Measurements from ENCODE around the gene CD44. TPM values are rescaled to one million over a fixed set of nuclear protein-coding genes. Genes with fewer than 3 reads are reported as not detected.

Gene CD44
- total RNA-seq, 1 experiment from 2014 or later = 15.9 TPM

DNA sequence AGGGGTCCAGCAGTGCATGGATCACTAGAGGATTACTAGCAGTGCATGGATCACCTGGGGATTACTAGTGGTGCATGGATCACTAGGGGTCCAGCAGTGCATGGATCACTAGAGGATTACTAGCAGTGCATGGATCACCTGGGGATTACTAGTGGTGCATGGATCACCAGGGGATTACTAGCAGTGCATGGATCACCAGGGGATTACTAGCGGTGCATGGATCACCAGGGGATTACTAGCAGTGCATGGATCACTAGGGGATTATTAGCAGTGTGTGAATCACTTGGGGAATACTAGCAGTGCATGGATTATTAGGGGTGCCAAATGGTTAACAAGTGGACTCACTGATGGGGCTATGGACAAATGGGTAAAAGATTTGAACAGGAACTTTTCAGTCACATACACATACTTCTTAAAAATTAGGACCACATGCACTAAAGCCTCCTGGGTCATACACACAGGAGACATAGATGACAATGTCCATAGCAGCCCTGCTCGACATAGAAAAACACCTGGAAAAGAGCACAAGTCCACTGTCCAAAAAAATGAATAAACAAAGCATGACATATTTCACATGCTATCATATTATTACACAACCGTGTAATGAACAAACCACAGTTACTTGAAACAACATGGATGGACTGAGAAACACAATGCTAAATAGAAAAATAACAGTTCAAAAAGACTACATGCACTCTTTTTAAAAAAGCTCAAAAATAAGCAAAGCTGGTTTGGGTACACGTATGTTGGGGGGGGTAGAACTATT lies 109.8 kb downstream of the CD44 start:
- H3K36me3 ChIP-seq (ENCODE audit: insufficient read depth, low read length, poor library complexity, severe bottlenecking) = no peaks in the 10 kb centered on the region
- no TSS peak for BruUV-seq (replicated peaks)
- POLR2A ChIA-PET (ENCODE audit: low non-redundant PET) = no interaction called here

DNA sequence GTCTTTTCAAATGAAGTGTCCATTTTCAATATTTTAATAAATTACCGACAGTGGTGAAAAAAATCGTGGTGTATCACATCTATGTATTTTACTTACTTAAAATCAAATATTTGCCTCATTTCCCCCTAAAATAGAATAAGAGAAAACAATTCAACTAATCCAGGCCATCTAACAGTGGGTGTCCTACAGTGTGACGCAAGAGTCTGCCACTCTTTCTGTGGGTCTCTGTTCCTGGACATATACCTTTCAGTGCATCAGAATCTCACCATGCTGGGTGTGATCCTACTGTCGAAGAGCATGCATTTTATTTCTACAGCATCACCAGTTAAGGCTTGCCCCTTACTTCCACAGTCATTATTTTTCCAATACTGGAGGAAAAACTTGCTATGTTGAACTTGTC lies 111.2 kb downstream of the CD44 start:
- no peak for DNase-seq (ENCODE audit: low spot score)
- peaks cover 54% of the 10 kb centered on the region for H3K27me3 ChIP-seq (replicated peaks; ENCODE audit: insufficient read depth, low read depth, low read length, poor library complexity)
- H3K36me3 ChIP-seq (ENCODE audit: insufficient read depth, low read length, poor library complexity, severe bottlenecking) = no peaks in the 10 kb centered on the region
- ChIA-PET POLR2A (ENCODE audit: low non-redundant PET) (no interaction called here), CTCF (no interaction called here)
- TF ChIP-seq CTCF (conservative IDR thresholded peaks at IDR 0.05; ENCODE audit: low read depth, low read length) = no peak
- TF ChIP-seq EZH2 (IDR thresholded peaks at IDR 0.05; ENCODE audit: borderline replicate concordance, low read depth, low read length, poor library complexity, severe bottlenecking) = no peak
- no peaks in the 10 kb centered on the region for H3K4me1 ChIP-seq (ENCODE audit: insufficient read depth, low read length, poor library complexity, severe bottlenecking)
- BruUV-seq (replicated peaks) = no TSS peak
- intact Hi-C loops (cut with micrococcal nuclease; ENCODE audit: unreplicated experiment) = no loop called here
- no peak overlapping the region for H3K4me3 ChIP-seq (ENCODE audit: low read depth, low read length, poor library complexity, severe bottlenecking)
- H3K9me3 ChIP-seq (ENCODE audit: low read depth, low read length, poor library complexity, severe bottlenecking) = no peaks in the 10 kb centered on the region
- H3K27ac ChIP-seq (ENCODE audit: low read depth, low read length, poor library complexity, severe bottlenecking) = no peak overlapping the region

More for the DNA sequence above, 109.8 kb downstream of the CD44 start:
- Histone ChIP-seq H3K4me1 (ENCODE audit: insufficient read depth, low read length, poor library complexity, severe bottlenecking) (no peaks in the 10 kb centered on the region), H3K4me3 (ENCODE audit: low read depth, low read length, poor library complexity, severe bottlenecking) (no peak overlapping the region), H3K27ac (ENCODE audit: low read depth, low read length, poor library complexity, severe bottlenecking) (no peak overlapping the region), H3K9me3 (ENCODE audit: low read depth, low read length, poor library complexity, severe bottlenecking) (no peaks in the 10 kb centered on the region), H3K27me3 (replicated peaks; ENCODE audit: insufficient read depth, low read depth, low read length, poor library complexity) (peaks cover 40% of the 10 kb centered on the region)
- CTCF ChIA-PET = interaction anchor here (0.6 kb wide), 1 partner anchor 845 kb away, joined by 5 read pairs; no protein-coding TSS in a partner anchor
- DNase-seq (ENCODE audit: low spot score) = no peak
- intact Hi-C loops (cut with micrococcal nuclease; ENCODE audit: unreplicated experiment) = no loop called here
- TF ChIP-seq CTCF (conservative IDR thresholded peaks at IDR 0.05; ENCODE audit: low read depth, low read length) = no peak
- no peak for TF ChIP-seq EZH2 (IDR thresholded peaks at IDR 0.05; ENCODE audit: borderline replicate concordance, low read depth, low read length, poor library complexity, severe bottlenecking)

DNA sequence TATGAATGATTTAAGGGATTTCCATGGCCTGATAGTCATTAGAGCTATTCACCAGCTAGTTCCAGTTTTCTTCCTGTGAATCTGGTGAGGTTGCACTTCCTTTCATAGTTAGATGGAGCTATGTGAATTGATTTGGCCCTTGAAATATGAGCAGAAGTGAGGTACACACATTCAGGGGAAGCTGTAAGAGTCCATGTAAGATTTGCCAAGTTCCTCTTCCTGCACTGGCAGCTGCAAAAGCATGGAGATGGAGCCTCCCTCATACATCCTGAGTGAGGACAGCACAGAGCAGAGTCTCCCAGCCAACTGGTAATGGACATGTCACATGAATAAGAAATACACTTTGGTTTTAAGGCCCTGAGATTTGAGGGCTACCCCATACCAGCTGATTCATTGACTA lies 111.7 kb downstream of the CD44 start:
- Histone ChIP-seq H3K9me3 (ENCODE audit: low read depth, low read length, poor library complexity, severe bottlenecking) (no peaks in the 10 kb centered on the region), H3K27ac (ENCODE audit: low read depth, low read length, poor library complexity, severe bottlenecking) (no peak overlapping the region), H3K4me1 (ENCODE audit: insufficient read depth, low read length, poor library complexity, severe bottlenecking) (no peaks in the 10 kb centered on the region), H3K27me3 (replicated peaks; ENCODE audit: insufficient read depth, low read depth, low read length, poor library complexity) (peaks cover 58% of the 10 kb centered on the region), H3K36me3 (ENCODE audit: insufficient read depth, low read length, poor library complexity, severe bottlenecking) (no peaks in the 10 kb centered on the region), H3K4me3 (ENCODE audit: low read depth, low read length, poor library complexity, severe bottlenecking) (no peak overlapping the region)
- DNase-seq (ENCODE audit: low spot score) = no peak
- no peak for TF ChIP-seq EZH2 (IDR thresholded peaks at IDR 0.05; ENCODE audit: borderline replicate concordance, low read depth, low read length, poor library complexity, severe bottlenecking)
- no peak for TF ChIP-seq CTCF (conservative IDR thresholded peaks at IDR 0.05; ENCODE audit: low read depth, low read length)
- ChIA-PET POLR2A (ENCODE audit: low non-redundant PET) (no interaction called here), CTCF (no interaction called here)
- intact Hi-C loops (cut with micrococcal nuclease; ENCODE audit: unreplicated experiment) = no loop called here
- BruUV-seq (replicated peaks) = no TSS peak

Measured in A673 (cell line).